Stomach (tissue), 9 donors: ENCODE measurements around the gene PSEN1. TPM values are rescaled to one million over a fixed set of nuclear protein-coding genes. Genes with fewer than 3 reads are reported as not detected.

ENCODE experiments used
- DNase-seq, 2 donors: peaks; one replicate each; pipeline versions ENCODE4 v3.0.0 to v3.0.0-alpha.2; 2013 to 2019
- H3K27ac ChIP-seq, 5 donors: fragments of 200-600 bp in 4 of 5; sonication (generic) in 4 of 5; one replicate each; pipeline ENCODE4 v1.5.1; 2013 to 2019; ENCODE audit warnings: mild to moderate bottlenecking in 1 of 5, moderate library complexity in 1 of 5
- H3K27me3 ChIP-seq, 3 donors: fragments of 200-600 bp; sonication (generic); one replicate each; pipeline ENCODE4 v1.5.1; 2017 to 2019; ENCODE audit warnings: mixed run types in 1 of 3
- H3K36me3 ChIP-seq, 4 donors: fragments of 200-600 bp; sonication (generic); 1 replicate in 3 of 4; 2 replicates in 1 of 4; pipeline ENCODE4 v1.5.1; 2016 to 2019
- H3K4me1 ChIP-seq, 4 donors: fragments of 200-600 bp; sonication (generic); one replicate each; pipeline ENCODE4 v1.5.1; 2016 to 2019
- H3K4me3 ChIP-seq, 4 donors: fragments of 200-600 bp; sonication (generic) in 3 of 4; one replicate each; pipeline ENCODE4 v1.5.1; 2016 to 2019; ENCODE audit warnings: mild to moderate bottlenecking in 1 of 4
- H3K9me3 ChIP-seq, 4 donors: fragments of 200-600 bp; sonication (generic); one replicate each; pipeline ENCODE4 v1.5.1; 2016 to 2019
- CTCF ChIP-seq, 7 experiments: fragments of 450-650 bp in 4 of 7; fragments of 200-600 bp in 3 of 7; sonication (generic) in 3 of 7; IDR thresholded peaks; one replicate each; pipeline ENCODE4 v1.5.1; 2016 to 2019; ENCODE audit warnings: antibody characterized with exemption in 7 of 7, control low read depth in 2 of 7, mild to moderate bottlenecking in 1 of 7
- EP300 ChIP-seq: sonication (generic); formaldehyde crosslinking; IDR thresholded peaks from one replicate; pipeline ENCODE4 v1.6.1; 2017; ENCODE audit warnings: antibody characterized with exemption
- POLR2A ChIP-seq, 4 donors: fragments of 450-650 bp; IDR thresholded peaks; one replicate each; pipeline ENCODE4 v1.6.1; 2016; ENCODE audit warnings: antibody characterized with exemption in 4 of 4, control low read depth in 2 of 4, mild to moderate bottlenecking in 1 of 4, moderate library complexity in 1 of 4
- POLR2AphosphoS5 ChIP-seq, 3 donors: sonication (generic); formaldehyde crosslinking; IDR thresholded peaks; one replicate each; pipeline ENCODE4 v1.6.1; 2016; ENCODE audit warnings: antibody characterized with exemption in 3 of 3
- WGBS, 5 donors: extraction: QIAGEN DNeasy Blood & Tissue Kit in 3 of 5; methylation state at CpG; one replicate each; pipeline versions ENCODE4 v1.1.5 to v1.1.7; 2013 to 2018; 5-methylcytosine and 5-hydroxymethylcytosine counted together
- intact Hi-C: fragments of 100-400 bp; cut with DNase I; formaldehyde crosslinking; loops from one replicate; pipeline ENCODE4 v1.15.1; 2023; ENCODE audit warnings: low total_unique reads
- polyA plus RNA-seq, 3 donors: library from polyadenylated mRNA; stranded (reverse); fragments of 200-250 nt; gene quantifications; one replicate each; pipeline ENCODE4 v1.2.3, GENCODE V29; 2013
- total RNA-seq, 5 donors: library from RNA; depleted of rRNA; stranded (reverse); fragments of >200 nt; gene quantifications; one replicate each; pipeline versions ENCODE4 v1.1.0 to v1.2.3, GENCODE V29; 2014 to 2016
- donor health status: healthy with polysubstance abuse.
- donor health status: Bipolar disorder and iron deficiency.
- donor health status: healthy.

PSEN1 gene
- total and polyA plus RNA-seq, 8 donors, result 5.8 to 89.8 (median 18.7) TPM

GRCh38 chr14:73254247-73255004 is 118.1 kb downstream of the PSEN1 start:
- intact Hi-C loops, result no loop called here
- H3K36me3 ChIP-seq, result peaks cover 0 to 74% (median 25%) of the 10 kb centered on the region in 4 donors
- 86 to 93% (median 91%) methylated on average over 16 to 28 of the region's 28 CpGs for WGBS, 5 donors
- no peaks in the 10 kb centered on the region for H3K4me1 ChIP-seq
- H3K27ac ChIP-seq, result no peak overlapping the region
- DNase-seq, result no peak
- H3K27me3 ChIP-seq, result no peaks in the 10 kb centered on the region
- H3K9me3 ChIP-seq, result no peaks in the 10 kb centered on the region
- no peak overlapping the region for H3K4me3 ChIP-seq
- TF ChIP-seq POLR2AphosphoS5 (IDR thresholded peaks at IDR 0.05) (no peak), CTCF (IDR thresholded peaks at IDR 0.05) (no peak), EP300 (no peak), POLR2A (IDR thresholded peaks at IDR 0.05) (no peak)

- intact Hi-C loops, result no loop called here
- WGBS, 5 donors, result 87 to 93% (median 88%) methylated on average over 4 to 6 of the region's 6 CpGs
- Histone ChIP-seq H3K36me3 (peaks cover 0 to 76% (median 26%) of the 10 kb centered on the region in 4 donors), H3K4me1 (no peaks in the 10 kb centered on the region), H3K27me3 (no peaks in the 10 kb centered on the region), H3K4me3 (no peak overlapping the region), H3K9me3 (no peaks in the 10 kb centered on the region), H3K27ac (no peak overlapping the region)
- no peak for DNase-seq
- no peak for TF ChIP-seq EP300
- no peak for TF ChIP-seq POLR2A (IDR thresholded peaks at IDR 0.05)
- TF ChIP-seq POLR2AphosphoS5 (IDR thresholded peaks at IDR 0.05), result no peak
- TF ChIP-seq CTCF (IDR thresholded peaks at IDR 0.05), result no peak
Measured at GRCh38 chr14:73255005-73255400, 118.7 kb downstream of the PSEN1 start.

- no peak overlapping the region for H3K4me3 ChIP-seq
- intact Hi-C loops, result no loop called here
- DNase-seq, result no peak
- H3K9me3 ChIP-seq, result no peaks in the 10 kb centered on the region
- H3K27me3 ChIP-seq, result no peaks in the 10 kb centered on the region
- H3K36me3 ChIP-seq, result peaks cover 0 to 76% (median 22%) of the 10 kb centered on the region in 4 donors
- TF ChIP-seq EP300 (no peak), POLR2A (IDR thresholded peaks at IDR 0.05) (no peak), CTCF (IDR thresholded peaks at IDR 0.05) (no peak), POLR2AphosphoS5 (IDR thresholded peaks at IDR 0.05) (no peak)
- 84 to 93% (median 90%) methylated on average over 3 to 9 of the region's 9 CpGs for WGBS, 5 donors
- no peaks in the 10 kb centered on the region for H3K4me1 ChIP-seq
- H3K27ac ChIP-seq, result no peak overlapping the region
Measured at GRCh38 chr14:73255693-73256225, 119.5 kb downstream of the PSEN1 start.

- Histone ChIP-seq H3K4me3 (no peak overlapping the region), H3K36me3 (peaks cover 0 to 76% (median 21%) of the 10 kb centered on the region in 4 donors), H3K27me3 (no peaks in the 10 kb centered on the region), H3K27ac (no peak overlapping the region), H3K4me1 (no peaks in the 10 kb centered on the region), H3K9me3 (no peaks in the 10 kb centered on the region)
- TF ChIP-seq EP300, result no peak
- DNase-seq, result no peak
- 77 to 85% (median 80%) methylated on average over 4 of the region's 4 CpGs for WGBS, 5 donors
- intact Hi-C loops, result no loop called here
Measured at GRCh38 chr14:73258076-73258475, 121.8 kb downstream of the PSEN1 start.
